H54 (cell line): ENCODE measurements around the gene SYNPO.

Experiments
- DNase-seq: peaks from one replicate; pipeline ENCODE4 v3.0.0; 2011; ENCODE audit warnings: low spot score, mixed read lengths; ENCODE audit not compliant: insufficient read length
- FAIRE-seq: peaks from 3 replicates; lab custom pipeline; 2011; peaks lifted over from hg19 to GRCh38; lab: Jason Lieb, UNC
- POLR2A ChIP-seq: IDR thresholded peaks from 2 replicates; pipeline ENCODE4 v1.6.1; 2011; ENCODE audit warnings: low read depth, mild to moderate bottlenecking, low read length

The SYNPO gene

GRCh38 chr5:150640311-150641005 is at the start of gene SYNPO:
SYNPO (plus strand) TSS chr5:150640660; CDS start chr5:150648276, 7,616 bp downstream.
- TF ChIP-seq POLR2A, result 0 out of 2 replicates have a peak, but pooled peaks have one; percentile 7
- no peak for FAIRE-seq
- peak; percentile 73 for DNase-seq

- no peak for DNase-seq
- no peak for TF ChIP-seq POLR2A
- no peak for FAIRE-seq
These were observed 49.3 kb upstream of the SYNPO start for GRCh38 chr5:150590979-150591695.

GRCh38 chr5:150593593-150593992 is 46.9 kb upstream of the SYNPO start:
- DNase-seq, result no peak
- TF ChIP-seq POLR2A, result no peak
- FAIRE-seq, result no peak

- no peak for TF ChIP-seq POLR2A
- no peak for FAIRE-seq
- DNase-seq, result no peak
These were observed 46.5 kb upstream of the SYNPO start for GRCh38 chr5:150593996-150594395.

- TF ChIP-seq POLR2A, result no peak
- FAIRE-seq (no peak), DNase-seq (no peak)
These were observed 44.9 kb upstream of the SYNPO start for GRCh38 chr5:150595466-150596031.

GRCh38 chr5:150596313-150596712 is 44.1 kb upstream of the SYNPO start:
- FAIRE-seq (no peak), DNase-seq (no peak)
- TF ChIP-seq POLR2A, result no peak

GRCh38 chr5:150596826-150597225 is 43.6 kb upstream of the SYNPO start:
- TF ChIP-seq POLR2A, result no peak
- no peak for DNase-seq
- FAIRE-seq, result no peak

- FAIRE-seq, result no peak
- DNase-seq, result no peak
These were observed 42.5 kb upstream of the SYNPO start for GRCh38 chr5:150598006-150598405.

GRCh38 chr5:150598821-150599273 is 41.6 kb upstream of the SYNPO start:
- DNase-seq, result no peak
- FAIRE-seq, result no peak
- TF ChIP-seq POLR2A, result no peak

More at GRCh38 chr5:150598006-150598405, 42.5 kb upstream of the SYNPO start:
- TF ChIP-seq POLR2A, result no peak

- no peak for TF ChIP-seq POLR2A
- DNase-seq (no peak), FAIRE-seq (no peak)
These were observed 41.2 kb upstream of the SYNPO start for GRCh38 chr5:150599281-150599680.

GRCh38 chr5:150599917-150600511 is 40.4 kb upstream of the SYNPO start:
- FAIRE-seq (no peak), DNase-seq (peak; percentile 78)
- no peak for TF ChIP-seq POLR2A

GRCh38 chr5:150600616-150601490 is 39.6 kb upstream of the SYNPO start:
- FAIRE-seq, result no peak
- DNase-seq, result no peak
- no peak for TF ChIP-seq POLR2A
